GM18519 (cell line): Measurements from ENCODE around the gene NPTN.
"Not testable (repeated sequence)": the region's sequence is repeated elsewhere in the genome, so short reads cannot be mapped to it uniquely, and the experiment has no call there.

Source experiments
- ATAC-seq: cut with Tn5 transposase; IDR thresholded peaks from one replicate; pipeline ENCODE4 v1.9.1; 2021; ENCODE audit warnings: mild to moderate bottlenecking, moderate library complexity; ENCODE audit not compliant: unreplicated experiment, low FRiP score

NPTN gene

GRCh38 chr15:73573572-73573971, 59.6 kb downstream of the NPTN start:
- ATAC-seq = no peak

GRCh38 chr15:73573037-73573436, 60.2 kb downstream of the NPTN start:
- ATAC-seq = no peak

GRCh38 chr15:73572296-73572695, 60.9 kb downstream of the NPTN start:
- ATAC-seq = no peak

- ATAC-seq = no peak
These were observed 61.8 kb downstream of the NPTN start for GRCh38 chr15:73571346-73571745.

- ATAC-seq = no peak
These were observed 62.7 kb downstream of the NPTN start for GRCh38 chr15:73570355-73571032.

- ATAC-seq = no peak
These were observed 63.8 kb downstream of the NPTN start for GRCh38 chr15:73569361-73569760.

- ATAC-seq = no peak
These were observed 64.5 kb downstream of the NPTN start for GRCh38 chr15:73568564-73569280.

- ATAC-seq = no peak
These were observed 66.2 kb downstream of the NPTN start for GRCh38 chr15:73567020-73567419.

- no peak for ATAC-seq
These were observed 68.9 kb downstream of the NPTN start for GRCh38 chr15:73564255-73564654.

GRCh38 chr15:73560501-73561117, 72.6 kb downstream of the NPTN start:
- ATAC-seq = no peak

GRCh38 chr15:73558529-73558928, 74.7 kb downstream of the NPTN start:
- ATAC-seq = no peak

- no peak for ATAC-seq
These were observed 78.1 kb downstream of the NPTN start for GRCh38 chr15:73555080-73555479.

- ATAC-seq = no peak
These were observed 83.0 kb downstream of the NPTN start for GRCh38 chr15:73550190-73550589.

GRCh38 chr15:73548925-73549324, 84.3 kb downstream of the NPTN start:
- ATAC-seq = not testable (repeated sequence)

- no peak for ATAC-seq
These were observed 91.7 kb downstream of the NPTN start for GRCh38 chr15:73541479-73541878.

- ATAC-seq = no peak
These were observed 93.0 kb downstream of the NPTN start for GRCh38 chr15:73540161-73540560.

GRCh38 chr15:73539212-73540128, 93.7 kb downstream of the NPTN start:
- ATAC-seq = no peak

GRCh38 chr15:73538563-73539211, 94.5 kb downstream of the NPTN start:
- ATAC-seq = no peak

- no peak for ATAC-seq
These were observed 95.1 kb downstream of the NPTN start for GRCh38 chr15:73538123-73538522.

GRCh38 chr15:73530649-73531048, 102.5 kb downstream of the NPTN start:
- ATAC-seq = no peak
